ENCODE data around the gene SCAP. TPM values are rescaled to one million over a fixed set of nuclear protein-coding genes. Genes with fewer than 3 reads are reported as not detected.
A peak's percentile ranks its signal among the peaks of the same experiment; 100 is the strongest.

Gene SCAP
- total and polyA plus RNA-seq, 9 donors = 52.4 to 192 (median 80.9) TPM

- intact Hi-C loops (cut with DNase I) = no loop called here
- Histone ChIP-seq H3K4me3 (no peak overlapping the region), H3K4me1 (ENCODE audit: insufficient read depth) (peaks cover 17% of the 10 kb centered on the region), H3K36me3 (no peaks in the 10 kb centered on the region), H3K27ac (peak overlapping the region; percentile 69 to 71), H3K27me3 (no peaks in the 10 kb centered on the region), H3K9me3 (no peaks in the 10 kb centered on the region)
- peak in 2 of 5 donors; percentile 35 to 66 for DNase-seq
- WGBS, 3 donors = 53 to 70% (median 56%) methylated on average over 13 of the region's 13 CpGs
- no peak for TF ChIP-seq CTCF (IDR thresholded peaks at IDR 0.05)
Measured at GRCh38 chr3:47404431-47404876, 71.3 kb downstream of the SCAP start.

- Histone ChIP-seq H3K4me3 (no peak overlapping the region), H3K36me3 (no peaks in the 10 kb centered on the region), H3K27ac (no peak overlapping the region), H3K27me3 (no peaks in the 10 kb centered on the region), H3K4me1 (ENCODE audit: insufficient read depth) (peaks cover 18% of the 10 kb centered on the region), H3K9me3 (no peaks in the 10 kb centered on the region)
- intact Hi-C loops (cut with DNase I) = no loop called here
- 82 to 89% (median 85%) methylated on average over 9 of the region's 9 CpGs for WGBS, 3 donors
- no peak for TF ChIP-seq POLR2A (IDR thresholded peaks at IDR 0.05)
- no peak for TF ChIP-seq CTCF (IDR thresholded peaks at IDR 0.05)
- no peak for TF ChIP-seq EP300 (IDR thresholded peaks at IDR 0.05)
- DNase-seq = no peak
Measured at GRCh38 chr3:47399531-47400270, 76.0 kb downstream of the SCAP start.

GRCh38 chr3:47399016-47399415 is 76.7 kb downstream of the SCAP start:
- TF ChIP-seq POLR2A (IDR thresholded peaks at IDR 0.05) = no peak
- no peak for TF ChIP-seq EP300 (IDR thresholded peaks at IDR 0.05)
- TF ChIP-seq CTCF (IDR thresholded peaks at IDR 0.05) = no peak
- Histone ChIP-seq H3K9me3 (no peaks in the 10 kb centered on the region), H3K4me1 (ENCODE audit: insufficient read depth) (peaks cover 16% of the 10 kb centered on the region), H3K36me3 (no peaks in the 10 kb centered on the region), H3K27me3 (no peaks in the 10 kb centered on the region), H3K4me3 (no peak overlapping the region), H3K27ac (no peak overlapping the region)
- WGBS, 3 donors = 91 to 100% (median 94%) methylated on average over 1 of the region's 1 CpG
- intact Hi-C loops (cut with DNase I) = no loop called here
- DNase-seq = no peak

- H3K4me1 ChIP-seq (ENCODE audit: insufficient read depth) = peaks cover 15% of the 10 kb centered on the region
- H3K27ac ChIP-seq = no peak overlapping the region
- WGBS, 3 donors = 37 to 61% (median 41%) methylated on average over 7 of the region's 7 CpGs
Measured at GRCh38 chr3:47398228-47398627, 77.5 kb downstream of the SCAP start.

More at GRCh38 chr3:47398228-47398627, 77.5 kb downstream of the SCAP start:
- Histone ChIP-seq H3K36me3 (no peaks in the 10 kb centered on the region), H3K27me3 (no peaks in the 10 kb centered on the region), H3K9me3 (no peaks in the 10 kb centered on the region), H3K4me3 (no peak overlapping the region)
- DNase-seq = no peak
- intact Hi-C loops (cut with DNase I) = no loop called here
- TF ChIP-seq POLR2A (IDR thresholded peaks at IDR 0.05) = no peak
- TF ChIP-seq EP300 (IDR thresholded peaks at IDR 0.05) = no peak
- no peak for TF ChIP-seq CTCF (IDR thresholded peaks at IDR 0.05)

Measured in ovary (tissue), 9 donors.